Measurements from ENCODE around the gene DLGAP3.

GRCh38 chr1:34904236-34905097, 25.0 kb downstream of the DLGAP3 start:
- TF ChIP-seq EZH2 (IDR thresholded peaks at IDR 0.05; ENCODE audit: borderline replicate concordance, low read depth, low read length, severe bottlenecking), result no peak
- TF ChIP-seq CTCF (IDR thresholded peaks at IDR 0.05; ENCODE audit: borderline replicate concordance, extremely low read depth, low read length, poor library complexity, severe bottlenecking), result no peak
